NCI-H2171 (cell line): ENCODE data around the gene ZSCAN9.

Source experiments
- DNase-seq: peaks from one replicate; lab custom pipeline; 2025; lab: John Stamatoyannopoulos, UW

The ZSCAN9 gene

DNA sequence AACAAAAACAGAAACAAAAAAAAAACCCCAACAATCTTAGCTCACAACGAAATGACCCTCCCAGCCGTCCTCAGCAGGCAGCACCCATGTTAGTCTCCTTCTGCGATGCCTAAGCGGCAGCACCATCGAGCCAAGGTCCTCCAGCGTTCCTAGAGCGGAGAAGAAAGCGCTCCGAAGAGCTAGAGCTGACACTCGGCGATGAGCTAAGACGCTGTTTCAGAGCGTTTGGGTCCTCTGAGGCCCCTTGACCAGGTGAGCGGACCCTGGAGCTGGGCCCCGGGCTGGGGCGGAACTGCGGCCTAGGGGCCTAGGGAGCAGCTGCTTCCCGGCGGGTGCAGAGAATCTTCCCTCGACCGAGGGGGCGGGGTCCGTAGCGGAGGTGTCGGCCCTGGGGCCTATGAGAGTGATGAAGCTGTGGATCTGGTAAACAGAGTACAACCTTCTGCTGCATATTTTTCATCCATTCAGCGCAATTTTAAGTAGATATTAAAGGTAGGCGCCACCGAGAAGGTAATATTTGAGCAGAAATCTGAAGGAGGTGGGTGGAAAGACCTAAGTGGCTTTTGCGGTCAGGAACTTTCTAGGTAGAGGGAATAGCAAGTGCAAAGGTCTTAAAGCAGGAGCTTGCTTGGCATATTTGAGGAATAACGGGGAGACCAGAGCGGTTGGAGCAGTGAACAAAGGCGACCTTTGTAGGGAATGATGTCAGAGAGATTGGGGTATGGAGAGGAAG lies 42.1 kb downstream of the ZSCAN9 start, which contains the start of gene ZSCAN26:
ZSCAN26 (plus strand) TSS at position 182 of the 733 bp plus-strand sequence. CDS start 4,777 bp downstream, outside the sequence.
- peak; percentile 84 for DNase-seq

DNA sequence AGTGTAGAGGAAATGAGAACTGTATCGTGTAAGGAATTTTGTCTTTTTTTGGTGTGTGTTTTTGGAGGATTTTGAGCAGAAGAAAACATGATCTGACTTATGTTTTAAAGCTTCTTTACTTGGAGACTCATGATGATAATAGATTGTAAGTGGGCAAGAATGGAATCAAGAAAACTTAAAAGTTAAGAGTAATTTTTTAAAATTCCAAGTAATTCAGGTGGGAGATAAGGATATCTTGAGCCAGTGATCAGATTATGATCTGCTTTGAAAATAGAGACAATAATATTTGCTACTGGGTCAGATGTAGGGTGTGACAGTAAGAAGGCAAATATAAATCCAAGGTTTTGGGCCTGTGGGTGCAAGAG lies 42.6 kb downstream of the ZSCAN9 start:
- no peak for DNase-seq

DNA sequence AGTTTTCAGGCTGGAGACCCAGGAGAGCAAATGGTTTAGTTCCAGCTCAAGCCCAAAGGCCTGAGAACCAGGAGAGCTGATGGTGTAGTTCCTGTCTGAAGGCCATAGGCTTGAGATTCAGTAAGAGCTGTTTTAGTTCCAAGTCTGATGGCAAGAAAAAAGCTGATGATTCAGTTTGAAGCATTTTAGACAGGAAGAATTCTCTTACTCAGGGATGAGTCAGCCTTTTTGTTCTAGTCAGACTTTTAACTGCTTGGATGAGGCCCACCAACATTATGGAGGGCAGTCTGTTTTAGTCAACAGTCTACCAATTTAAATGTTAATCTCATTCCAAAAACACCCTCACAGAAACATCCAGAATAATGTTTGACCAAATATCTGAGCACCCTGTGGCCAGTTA lies 44.4 kb downstream of the ZSCAN9 start:
- DNase-seq = no peak

DNA sequence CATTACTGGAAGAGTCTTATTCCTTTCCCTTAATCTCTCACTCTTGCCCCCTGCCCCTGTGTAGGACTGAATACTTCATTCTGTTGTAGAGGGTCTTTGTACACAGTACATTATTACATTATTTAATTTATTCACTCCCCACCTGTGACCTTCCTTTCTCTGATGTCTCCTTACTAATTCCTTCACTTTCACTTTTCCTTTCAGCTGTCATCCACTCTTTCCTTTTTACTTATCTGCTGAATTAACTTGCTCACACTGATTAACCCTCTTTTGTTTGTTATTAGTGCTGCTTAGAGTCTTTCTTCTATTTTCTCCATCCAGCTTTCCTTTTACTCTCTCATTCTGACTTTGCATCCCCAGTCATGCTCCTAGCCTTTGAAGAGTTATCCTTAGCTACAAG lies 49.8 kb downstream of the ZSCAN9 start:
- no peak for DNase-seq

DNA sequence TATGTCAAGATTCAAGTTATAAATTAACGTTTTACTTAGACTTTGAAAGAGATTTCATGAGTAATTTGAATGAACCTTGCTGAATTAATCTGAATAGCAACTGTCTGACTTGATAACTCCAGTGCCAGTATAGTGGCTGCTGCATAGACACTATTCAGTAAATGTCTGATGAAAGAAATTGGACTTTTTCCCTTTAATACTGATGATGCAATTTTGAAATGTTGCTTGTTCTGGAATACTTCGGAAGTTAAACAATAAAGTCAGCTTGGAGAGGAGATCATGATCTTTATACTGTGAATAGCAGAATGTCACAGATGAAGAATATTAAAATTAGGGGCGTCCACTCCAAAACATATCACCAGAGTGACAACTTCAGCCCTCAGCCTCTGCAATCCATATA lies 52.7 kb downstream of the ZSCAN9 start:
- no peak for DNase-seq

DNA sequence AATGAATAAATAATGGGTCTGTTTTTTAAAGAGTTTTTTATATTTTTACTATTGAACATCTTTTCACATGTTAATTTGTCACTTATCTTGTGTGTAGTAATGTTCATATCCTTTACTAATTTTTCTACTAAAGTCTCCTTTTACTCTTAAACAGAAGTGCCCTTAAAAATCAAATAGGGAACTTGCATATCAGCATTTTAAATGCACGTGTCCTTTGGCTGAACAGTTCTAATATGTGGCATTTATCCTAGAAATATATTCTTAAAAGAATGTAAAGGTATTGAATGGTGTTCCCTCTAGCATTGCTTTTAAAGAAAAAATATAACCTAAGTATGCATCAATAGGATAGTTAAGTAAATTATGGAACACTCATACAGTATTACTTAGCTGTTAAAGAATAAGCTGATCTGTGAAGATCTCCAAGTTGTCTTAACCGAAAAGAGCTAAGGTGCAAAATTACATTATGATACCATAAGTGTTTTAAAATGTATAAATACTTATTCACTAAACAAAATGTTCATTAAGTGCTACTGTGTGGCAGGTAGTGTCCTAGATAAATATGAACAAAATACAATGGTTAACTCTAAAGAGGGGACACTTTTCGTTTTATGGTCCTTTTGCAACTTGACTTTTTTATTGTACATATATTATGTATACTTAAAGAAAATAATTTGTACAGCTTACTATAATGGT lies 55.7 kb downstream of the ZSCAN9 start:
- DNase-seq = no peak

DNA sequence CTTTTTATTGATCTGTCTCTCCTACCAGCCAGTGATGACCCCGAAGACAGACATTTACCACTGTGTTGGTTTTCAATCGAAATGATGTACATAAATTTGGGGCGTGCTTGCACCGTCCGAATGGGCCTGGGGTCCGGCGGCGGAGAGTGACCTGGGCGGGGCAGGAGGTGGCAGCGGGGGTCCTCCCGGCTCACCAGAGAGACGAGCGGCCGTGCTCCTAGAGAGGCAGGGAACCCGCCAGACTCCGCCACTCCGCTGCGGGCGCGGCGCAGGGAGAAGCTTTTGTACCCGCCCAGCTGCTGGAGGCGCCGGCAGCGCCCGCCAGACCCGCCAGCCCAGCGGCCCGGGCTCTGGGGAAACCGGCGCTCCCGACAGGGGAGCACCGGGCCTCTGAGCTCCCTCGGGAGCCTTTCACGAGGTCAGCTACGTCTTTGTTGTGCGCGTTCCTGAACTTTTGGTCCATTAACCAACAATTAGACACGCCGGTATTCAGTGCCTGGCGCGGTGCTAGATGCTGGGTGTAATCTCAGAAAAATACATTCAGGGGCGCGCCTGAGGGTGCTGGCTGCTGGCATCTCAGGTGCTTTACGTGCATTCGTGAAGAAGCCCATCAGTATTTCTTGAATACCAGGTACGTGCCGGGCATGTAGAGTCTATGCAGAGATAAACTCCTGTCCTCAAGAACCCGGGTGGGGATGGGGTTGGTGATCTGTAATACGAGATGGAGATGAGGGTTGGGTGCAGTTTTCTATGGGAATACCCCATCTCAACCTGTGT lies 56.4 kb downstream of the ZSCAN9 start, which contains the start of gene PGBD1:
PGBD1 (plus strand) TSS at position 285 of the 777 bp plus-strand sequence. CDS start 2,242 bp downstream, outside the sequence.
- DNase-seq = peak; percentile 80

DNA sequence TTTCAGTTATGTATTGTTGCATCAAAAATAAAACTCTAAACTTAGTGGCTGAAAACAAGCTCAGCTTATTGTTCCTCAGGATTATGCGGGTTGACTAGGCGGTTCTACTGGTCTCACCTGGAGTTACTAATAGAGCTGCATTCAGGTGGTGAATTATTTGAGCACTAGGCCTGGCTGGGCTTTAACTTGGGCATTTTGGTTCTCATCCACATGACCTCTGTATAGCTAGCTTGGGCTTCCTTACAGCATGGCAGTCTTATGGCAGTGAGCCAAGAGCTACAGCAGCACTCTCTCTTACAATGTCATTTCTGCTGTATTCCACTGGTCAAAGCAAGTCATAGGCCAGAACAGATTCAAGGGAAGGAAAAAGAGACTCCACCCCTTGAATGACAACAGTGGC lies 57.9 kb downstream of the ZSCAN9 start:
- no peak for DNase-seq
